Right renal cortex interstitium (tissue), 3 donors: ENCODE measurements around the gene PDK3. TPM values are rescaled to one million over a fixed set of nuclear protein-coding genes. Genes with fewer than 3 reads are reported as not detected.

Experiments used
- DNase-seq, 3 donors: peaks; one replicate each; pipeline ENCODE4 v3.0.0-alpha.2; 2013; ENCODE audit warnings: low read depth in 3 of 3, low spot score in 2 of 3
- polyA plus RNA-seq, 3 donors: library from polyadenylated mRNA; unstranded; fragments of 120-200 nt; gene quantifications; one replicate each; pipeline ENCODE4 v1.2.1, GENCODE V29; 2013; ENCODE audit not compliant: insufficient read length in 3 of 3

PDK3 gene
- 10 to 100 TPM in 1 of 3 donors, 1 to 10 TPM in 2; 7.9 to 11.0 (median 9.1) TPM for polyA plus RNA-seq

DNA sequence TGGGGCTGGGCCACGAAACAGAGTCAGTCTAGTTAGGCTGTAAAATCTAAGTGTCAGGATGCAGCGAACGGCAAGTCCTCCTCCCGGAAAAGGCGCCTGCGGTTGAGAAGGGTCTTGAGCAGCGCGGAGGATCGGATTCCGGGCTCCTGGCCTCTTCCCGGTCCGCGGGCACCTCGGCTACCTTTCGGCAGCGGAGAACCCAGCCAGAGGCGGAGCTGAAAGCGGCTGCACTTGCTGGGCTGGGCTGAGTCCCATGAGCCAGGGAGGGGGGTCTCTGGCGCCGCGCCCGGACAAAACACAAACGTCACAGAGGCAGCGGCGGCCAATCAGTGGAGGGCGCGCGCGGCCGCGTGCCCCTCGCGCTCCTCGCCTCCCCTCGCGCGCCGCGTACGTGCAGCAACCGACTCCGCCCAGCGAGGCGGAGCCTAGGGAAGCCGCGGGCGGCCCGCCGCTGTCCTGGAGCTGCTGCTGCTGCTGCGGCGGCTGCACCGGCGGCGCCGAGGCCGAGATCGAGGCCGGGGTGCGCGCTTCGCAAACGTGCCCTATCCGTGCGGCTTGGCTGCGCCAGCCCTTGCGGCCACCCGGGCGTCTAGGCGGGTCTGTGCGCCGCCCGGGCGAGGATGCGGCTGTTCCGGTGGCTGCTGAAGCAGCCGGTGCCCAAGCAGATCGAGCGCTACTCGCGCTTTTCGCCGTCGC lies at the start of gene PDK3:
Gene PDK3, plus strand, starts transcription at position 451 of the 696 bp plus-strand sequence. Its CDS starts 170 bp downstream, at position 621.
- peak; percentile 60 to 74 (median 73) for DNase-seq

DNA sequence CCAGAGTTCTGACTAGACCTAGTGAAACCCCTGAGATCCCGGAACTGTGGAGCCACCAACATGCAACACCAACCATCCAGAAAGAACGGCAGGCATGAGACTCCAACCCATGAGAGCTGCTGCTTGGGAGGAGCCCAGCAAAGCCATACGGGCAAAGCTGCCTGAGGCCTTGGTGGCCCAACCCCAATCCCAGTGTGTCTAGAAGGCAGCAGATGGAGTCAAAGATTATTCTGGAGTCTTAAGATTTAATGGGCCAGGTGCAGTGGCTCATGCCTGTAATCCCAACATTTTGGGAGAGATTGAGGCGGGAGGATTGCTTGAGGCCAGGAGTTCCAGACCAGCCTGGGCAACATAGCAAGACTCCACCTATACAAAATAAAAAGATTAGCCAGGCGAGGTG lies 49.2 kb upstream of the PDK3 start:
- no peak for DNase-seq

DNA sequence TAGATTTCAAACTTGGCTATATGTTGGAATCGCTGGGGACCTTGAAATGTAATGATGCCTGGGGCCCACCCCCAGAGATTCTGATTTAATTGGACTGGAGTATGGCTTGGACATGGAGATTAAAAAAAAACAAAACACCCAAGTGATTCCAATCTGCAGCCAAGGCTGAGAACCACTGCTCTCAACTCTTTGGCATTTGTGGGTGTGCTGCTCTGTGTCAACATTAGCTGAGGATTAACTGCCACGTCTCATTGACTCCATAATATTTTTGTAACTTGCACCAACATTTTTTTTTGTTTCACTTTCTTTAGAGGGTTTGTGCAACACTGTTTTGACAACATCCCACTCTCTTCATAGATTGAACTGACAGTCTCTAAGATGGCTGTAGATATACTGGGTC lies 41.1 kb upstream of the PDK3 start:
- DNase-seq = no peak

- DNase-seq = no peak
Measured at GRCh38 chrX:24424948-24425347, 40.1 kb upstream of the PDK3 start.

- DNase-seq = no peak
Measured at GRCh38 chrX:24425806-24426205, 39.3 kb upstream of the PDK3 start.

DNA sequence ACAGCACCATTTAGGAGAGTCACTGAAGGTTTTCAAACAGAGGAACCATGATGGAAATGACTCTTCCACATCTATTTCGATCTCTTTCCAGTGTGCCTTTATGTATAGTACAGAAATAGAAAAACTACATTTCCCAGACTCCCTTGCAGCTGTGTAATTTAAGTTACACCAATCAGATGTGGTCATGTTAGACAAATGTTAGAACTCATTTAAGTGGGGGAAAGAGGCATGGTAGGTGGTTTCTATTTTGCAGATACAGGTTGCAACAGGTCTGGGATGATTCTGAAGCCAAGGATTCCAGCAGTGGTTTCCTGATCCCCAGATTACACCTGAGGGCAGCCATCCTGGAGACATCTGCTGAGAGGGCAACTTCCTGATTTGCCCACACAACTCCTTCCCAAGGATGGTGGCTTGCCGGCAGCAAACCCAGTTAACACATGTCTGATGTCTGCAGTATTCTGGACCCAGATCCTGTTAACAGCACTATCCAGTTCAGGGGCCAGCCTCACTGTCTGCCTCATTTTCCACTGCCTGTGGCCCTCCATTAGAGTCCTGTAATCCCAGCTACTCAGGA lies 38.7 kb upstream of the PDK3 start:
- DNase-seq = no peak

- DNase-seq = no peak
Measured at GRCh38 chrX:24426921-24427746, 38.0 kb upstream of the PDK3 start.

GRCh38 chrX:24427747-24428019 lies 37.4 kb upstream of the PDK3 start:
- no peak for DNase-seq

DNA sequence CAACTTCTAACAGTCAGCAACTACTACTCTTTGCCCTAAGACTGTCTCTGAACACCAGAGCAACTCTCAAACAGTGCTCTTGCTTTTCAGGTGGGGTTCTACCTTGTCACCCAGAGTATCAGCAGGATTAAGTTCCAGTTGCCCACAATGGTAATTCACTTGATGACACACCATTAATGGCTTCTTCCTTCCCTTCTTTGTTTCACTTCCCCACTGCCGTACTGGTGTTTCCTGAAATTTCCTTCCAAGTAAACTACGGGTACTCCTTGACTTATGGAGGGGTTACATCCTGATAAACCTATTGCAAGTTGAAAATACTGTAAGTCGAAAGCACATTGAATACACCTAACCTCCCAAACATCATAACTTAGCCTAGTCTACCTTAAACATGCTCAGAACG lies 36.6 kb upstream of the PDK3 start:
- DNase-seq = no peak

GRCh38 chrX:24435060-24435459 lies 30.0 kb upstream of the PDK3 start:
- no peak for DNase-seq

- no peak for DNase-seq
Measured at GRCh38 chrX:24443918-24444317, 21.2 kb upstream of the PDK3 start.

DNA sequence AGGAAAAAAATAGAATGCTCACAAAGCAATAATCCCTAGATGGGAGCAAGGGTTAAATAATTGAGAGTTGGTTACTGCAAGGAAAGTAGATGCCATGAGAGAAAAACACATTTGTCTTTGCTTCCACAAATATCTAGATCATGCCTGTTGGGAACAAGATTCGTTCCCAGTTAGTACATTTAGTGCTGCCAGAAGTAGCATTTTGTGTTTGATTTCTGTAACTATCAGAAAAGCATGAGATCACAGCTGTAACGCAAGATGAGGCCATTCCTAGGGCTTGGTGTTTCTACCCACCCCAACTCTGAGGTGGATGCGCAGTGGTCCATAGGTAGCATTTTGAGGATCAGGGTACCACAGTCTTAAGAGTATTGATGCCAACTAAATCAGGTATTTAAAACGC lies 20.4 kb upstream of the PDK3 start:
- DNase-seq = no peak

DNA sequence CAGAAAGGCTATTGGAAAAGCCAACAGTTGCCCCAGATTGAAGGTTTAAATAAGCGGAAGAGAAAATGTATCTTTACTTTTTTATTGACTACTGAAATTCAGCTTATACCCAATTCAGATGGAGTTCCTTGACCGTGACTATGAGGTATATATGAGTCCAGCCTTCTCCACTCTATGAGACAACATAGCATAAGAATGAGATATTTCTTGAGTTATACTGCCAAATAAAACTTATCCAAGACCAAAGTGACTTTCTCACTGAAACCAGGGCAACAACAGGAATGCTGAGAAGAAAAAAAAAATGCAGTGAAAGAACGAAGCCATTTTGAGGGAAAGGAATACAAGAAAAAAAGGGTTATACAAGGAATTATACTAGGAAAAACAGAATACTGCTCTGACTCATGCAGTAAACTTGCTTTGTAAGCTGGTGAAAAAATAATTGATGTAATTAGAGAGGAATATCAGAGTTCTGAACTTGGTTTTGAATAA lies 16.3 kb upstream of the PDK3 start:
- DNase-seq = no peak

DNA sequence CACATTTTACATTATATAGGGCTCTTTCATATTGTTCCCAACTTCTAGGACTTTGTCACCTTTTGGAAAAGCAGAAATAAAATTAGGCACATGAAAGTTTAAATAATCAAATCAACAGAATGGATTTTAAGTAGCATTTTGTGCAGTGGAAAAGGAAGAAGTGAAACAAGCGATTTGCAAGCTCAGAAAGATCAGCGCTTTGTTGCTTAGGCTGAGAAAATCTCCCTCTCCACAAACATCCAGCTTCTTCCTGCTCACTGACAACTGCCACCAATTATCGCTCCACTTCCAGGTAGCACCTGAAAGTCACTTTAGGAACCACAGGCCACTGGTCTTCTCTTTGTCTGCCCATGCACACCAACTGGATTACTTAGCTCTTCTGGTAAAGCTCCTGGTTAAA lies 2.0 kb upstream of the PDK3 start:
- DNase-seq = no peak

DNA sequence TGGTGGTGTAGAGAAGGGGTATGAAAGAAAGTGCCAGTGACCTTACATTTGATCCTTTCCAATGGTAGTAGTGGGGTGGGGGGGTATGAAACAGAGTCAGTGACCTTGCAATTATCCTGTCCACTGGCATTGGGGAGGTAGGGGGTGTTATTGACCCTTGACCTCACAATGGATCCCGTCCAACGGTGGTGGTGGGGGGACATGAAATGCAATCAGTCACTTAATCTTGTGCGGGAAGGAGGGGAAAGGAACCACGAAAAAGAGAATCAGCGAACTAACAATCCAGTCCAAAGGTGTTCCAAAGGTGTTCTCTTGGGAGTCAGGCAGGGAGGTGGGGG lies 619 bp upstream of the PDK3 start:
- no peak for DNase-seq

- no peak for DNase-seq
Measured at GRCh38 chrX:24465532-24465865, 413 bp downstream of the PDK3 start.

DNA sequence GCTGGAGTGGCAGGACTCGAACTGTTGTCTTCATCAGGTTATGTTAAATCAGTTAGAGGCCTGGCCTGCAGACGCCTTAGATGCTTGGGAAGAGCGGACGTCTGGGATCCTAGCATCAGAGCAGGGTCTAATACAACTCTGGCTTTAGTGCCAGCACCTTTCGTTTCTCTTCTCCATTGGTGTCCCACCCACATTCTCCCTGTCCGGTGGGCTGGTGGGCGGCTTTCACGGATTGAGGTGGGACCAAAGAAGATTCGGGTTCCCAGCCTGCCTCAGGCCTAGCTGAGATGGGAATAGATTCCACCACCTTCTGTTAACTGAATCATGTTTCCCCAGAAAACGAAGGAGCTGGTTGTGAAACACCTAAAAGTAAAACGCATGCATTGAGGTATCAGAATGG lies 939 bp downstream of the PDK3 start:
- DNase-seq = no peak

- DNase-seq = no peak
Measured at GRCh38 chrX:24468245-24468644, 3.2 kb downstream of the PDK3 start.

DNA sequence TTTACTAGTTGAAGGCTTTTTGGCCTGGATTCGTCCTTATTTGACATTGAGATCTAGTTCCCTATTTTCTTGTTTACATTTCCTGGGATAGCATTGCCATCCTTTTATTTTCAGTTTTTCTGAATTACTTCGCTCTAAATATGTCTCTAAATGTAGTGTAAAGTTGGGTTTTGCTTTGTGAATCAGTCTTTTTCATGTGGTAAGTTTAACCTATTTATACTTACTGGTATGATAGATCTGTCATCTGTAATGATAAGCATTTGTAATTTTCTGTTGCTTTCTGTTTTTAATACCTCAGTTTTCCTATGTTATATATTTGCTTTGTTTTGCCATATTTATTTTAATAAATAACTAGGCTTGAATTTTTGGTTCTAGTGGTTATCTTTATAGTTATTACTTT lies 6.7 kb downstream of the PDK3 start:
- DNase-seq = no peak

- no peak for DNase-seq
Measured at GRCh38 chrX:24475480-24475879, 10.4 kb downstream of the PDK3 start.

DNA sequence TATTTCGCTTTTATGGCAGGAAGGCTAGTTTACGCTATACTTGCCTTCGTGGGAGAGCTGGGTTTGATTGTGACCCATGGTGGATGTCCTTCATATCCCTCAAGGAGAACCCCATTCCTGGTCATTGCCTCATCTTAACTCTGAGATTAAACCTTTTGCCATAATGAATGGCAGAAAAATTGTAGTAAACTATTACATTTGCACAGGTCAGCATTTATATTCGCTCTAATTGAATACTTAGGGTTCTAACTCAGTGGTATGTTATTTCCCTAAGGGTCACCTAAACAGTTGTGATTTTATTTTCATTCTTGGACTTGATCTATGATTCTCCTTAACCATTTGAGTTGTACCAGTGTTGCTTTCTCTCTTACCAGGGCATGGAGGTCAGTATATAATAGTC lies 13.4 kb downstream of the PDK3 start:
- no peak for DNase-seq

DNA sequence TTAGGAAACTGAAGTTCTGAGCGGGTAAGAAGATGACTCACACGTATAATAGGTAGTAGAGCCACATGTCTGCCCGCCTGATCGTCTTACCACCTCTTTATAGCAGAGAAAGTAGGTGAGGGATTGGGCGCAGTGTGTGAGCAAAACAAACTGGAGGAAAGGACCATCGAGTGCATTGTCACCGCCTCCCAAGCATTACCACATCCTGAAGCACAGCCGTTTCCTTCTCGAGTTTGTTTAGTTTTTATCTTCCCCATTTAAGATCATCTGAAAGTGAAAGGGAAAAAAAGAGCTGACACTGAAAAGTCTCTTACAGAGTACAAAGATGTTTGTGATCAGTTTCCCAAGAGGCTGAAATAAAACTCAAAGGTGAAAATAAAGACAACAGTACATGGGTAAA lies 14.8 kb downstream of the PDK3 start:
- DNase-seq = no peak
